ENCODE results near the gene HOXD8. TPM values are rescaled to one million over a fixed set of nuclear protein-coding genes. Genes with fewer than 3 reads are reported as not detected.

Gene HOXD8
- total RNA-seq, 8 experiments from 2014 or later: 18.1 to 45.0 (median 28.9) TPM

GRCh38 chr2:176124947-176125771 lies 4.3 kb upstream of the HOXD8 start:
- H3K27ac ChIP-seq: no peak overlapping the region

GRCh38 chr2:176125772-176126054 lies 3.8 kb upstream of the HOXD8 start:
- WGBS, 10 experiments: 58 to 100% (median 75%) methylated on average over 1 to 5 of the region's 6 CpGs; no CpG with 5 or more reads in 2 of the 10 experiments
- Histone ChIP-seq H3K4me3 (no peak overlapping the region), H3K4me1 (replicated peaks in 1 of 2) (peaks cover 16 to 21% of the 10 kb centered on the region in 2 donors), H3K27ac (no peak overlapping the region)
- in situ Hi-C loops (cut with MboI; ENCODE audit: low pct_unique_long_range_greater_than_20kb in 2 of 9, low sequenced_read_pairs in 9 of 9, unreplicated experiment in 9 of 9): loop anchor here (5.0 to 25.0 kb wide), 14 partner anchors 337 to 1637 kb away; no protein-coding TSS in a partner anchor
- no peak for ATAC-seq (replicated peaks in 6 of 8)

More at GRCh38 chr2:176124947-176125771, 4.3 kb upstream of the HOXD8 start:
- ATAC-seq (replicated peaks in 6 of 8): no peak
- Histone ChIP-seq H3K4me3 (peak overlapping the region in 1 of 5 donors; percentile 93), H3K4me1 (replicated peaks in 1 of 2) (peaks cover 16 to 21% of the 10 kb centered on the region in 2 donors)
- in situ Hi-C loops (cut with MboI; ENCODE audit: low pct_unique_long_range_greater_than_20kb in 2 of 9, low sequenced_read_pairs in 9 of 9, unreplicated experiment in 9 of 9): loop anchor here (5.0 to 25.0 kb wide), 14 partner anchors 337 to 1637 kb away; no protein-coding TSS in a partner anchor
- WGBS, 10 experiments: 61 to 100% (median 91%) methylated on average over 2 to 4 of the region's 9 CpGs; no CpG with 5 or more reads in 6 of the 10 experiments

- H3K27ac ChIP-seq: no peak overlapping the region
- H3K4me3 ChIP-seq: peak overlapping the region; percentile 55 to 99 (median 80)
- ATAC-seq (replicated peaks in 6 of 8): no peak
- in situ Hi-C loops (cut with MboI; ENCODE audit: low pct_unique_long_range_greater_than_20kb in 2 of 9, low sequenced_read_pairs in 9 of 9, unreplicated experiment in 9 of 9): loop anchor here (5.0 to 25.0 kb wide), 14 partner anchors 335 to 1635 kb away; no protein-coding TSS in a partner anchor
- 1 to 17% (median 9%) methylated on average over 10 to 13 of the region's 13 CpGs for WGBS, 10 experiments
- peaks cover 16 to 21% of the 10 kb centered on the region in 2 donors for H3K4me1 ChIP-seq (replicated peaks in 1 of 2)
Measured at GRCh38 chr2:176126929-176127773, 2.4 kb upstream of the HOXD8 start.

- 0 to 88% (median 39%) methylated on average over 1 to 4 of the region's 4 CpGs; no CpG with 5 or more reads in 3 of the 10 experiments for WGBS, 10 experiments
- no peak for ATAC-seq (replicated peaks in 6 of 8)
Measured at GRCh38 chr2:176127774-176128072, 1.8 kb upstream of the HOXD8 start.

DNA sequence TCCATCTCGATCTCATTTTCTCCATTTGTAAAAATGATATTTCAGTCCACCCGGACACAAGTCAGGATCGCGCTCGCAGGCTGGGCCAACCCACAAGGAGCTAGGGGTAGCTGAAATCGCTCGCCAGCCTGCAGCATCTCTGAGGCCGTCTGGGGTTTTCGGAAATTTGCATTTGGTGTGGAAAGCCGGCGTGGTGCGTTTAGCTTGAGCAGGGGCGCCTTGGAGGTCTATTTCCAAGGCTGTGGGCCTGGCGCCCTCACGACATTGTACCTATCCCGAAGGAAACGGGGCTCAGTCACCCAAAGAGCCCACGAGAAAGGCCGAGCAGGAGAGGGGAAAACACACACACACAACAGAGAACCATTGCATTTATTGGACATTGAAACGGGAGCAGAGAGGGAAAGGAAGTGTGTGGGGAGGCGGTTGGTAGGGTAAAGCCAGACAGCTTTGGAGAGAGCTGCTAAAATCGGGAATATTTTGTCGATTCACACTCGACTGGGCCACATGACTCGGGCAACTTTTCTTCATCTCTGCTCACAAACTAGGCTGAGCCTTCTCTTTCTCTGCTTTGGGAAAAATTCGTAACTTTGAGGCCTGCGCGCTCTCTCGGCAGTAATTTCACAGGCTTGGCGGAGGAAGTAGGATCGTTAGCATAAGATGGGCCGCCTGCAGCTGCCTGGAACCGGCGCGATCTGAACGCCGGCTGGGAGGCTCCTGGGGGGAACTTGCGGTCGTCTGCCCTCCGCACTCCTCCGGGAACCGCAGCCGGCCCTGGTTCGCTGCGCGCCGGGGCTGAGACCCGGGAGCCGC lies 1.1 kb upstream of the HOXD8 start:
- Histone ChIP-seq H3K4me3 (peak overlapping the region; percentile 55 to 99 (median 80)), H3K4me1 (replicated peaks in 1 of 2) (peaks cover 19 to 28% of the 10 kb centered on the region in 2 donors), H3K27ac (peak overlapping the region; percentile 94 to 100)
- peak; percentile 2 to 38 (median 17) for ATAC-seq (replicated peaks in 6 of 8)
- 0 to 77% (median 9%) methylated on average over 1 to 19 of the region's 49 CpGs for WGBS, 10 experiments
- in situ Hi-C loops (cut with MboI; ENCODE audit: low pct_unique_long_range_greater_than_20kb in 2 of 9, low sequenced_read_pairs in 9 of 9, unreplicated experiment in 9 of 9): loop anchor here (5.0 to 25.0 kb wide), 14 partner anchors 334 to 1634 kb away; no protein-coding TSS in a partner anchor

More at GRCh38 chr2:176127774-176128072, 1.8 kb upstream of the HOXD8 start:
- Histone ChIP-seq H3K4me1 (replicated peaks in 1 of 2) (peaks cover 16 to 22% of the 10 kb centered on the region in 2 donors), H3K27ac (peak overlapping the region; percentile 94 to 100), H3K4me3 (peak overlapping the region; percentile 55 to 99 (median 80))
- in situ Hi-C loops (cut with MboI; ENCODE audit: low pct_unique_long_range_greater_than_20kb in 2 of 9, low sequenced_read_pairs in 9 of 9, unreplicated experiment in 9 of 9): loop anchor here (5.0 to 25.0 kb wide), 14 partner anchors 335 to 1635 kb away; no protein-coding TSS in a partner anchor

- ATAC-seq (replicated peaks in 6 of 8): peak in 7 of 8 experiments; percentile 29 to 67 (median 42)
- in situ Hi-C loops (cut with MboI; ENCODE audit: low pct_unique_long_range_greater_than_20kb in 2 of 9, low sequenced_read_pairs in 9 of 9, unreplicated experiment in 9 of 9): loop anchor here (5.0 to 25.0 kb wide), 14 partner anchors 333 to 1633 kb away; no protein-coding TSS in a partner anchor
- peaks cover 30 to 35% of the 10 kb centered on the region in 2 donors for H3K4me1 ChIP-seq (replicated peaks in 1 of 2)
- 0% methylated on average over 4 of the region's 43 CpGs; no CpG with 5 or more reads in 9 of the 10 experiments for WGBS, 10 experiments
- peak overlapping the region; percentile 55 to 99 (median 80) for H3K4me3 ChIP-seq
- H3K27ac ChIP-seq: peak overlapping the region; percentile 94 to 100
Measured at GRCh38 chr2:176129813-176130146, 275 bp downstream of the HOXD8 start.

DNA sequence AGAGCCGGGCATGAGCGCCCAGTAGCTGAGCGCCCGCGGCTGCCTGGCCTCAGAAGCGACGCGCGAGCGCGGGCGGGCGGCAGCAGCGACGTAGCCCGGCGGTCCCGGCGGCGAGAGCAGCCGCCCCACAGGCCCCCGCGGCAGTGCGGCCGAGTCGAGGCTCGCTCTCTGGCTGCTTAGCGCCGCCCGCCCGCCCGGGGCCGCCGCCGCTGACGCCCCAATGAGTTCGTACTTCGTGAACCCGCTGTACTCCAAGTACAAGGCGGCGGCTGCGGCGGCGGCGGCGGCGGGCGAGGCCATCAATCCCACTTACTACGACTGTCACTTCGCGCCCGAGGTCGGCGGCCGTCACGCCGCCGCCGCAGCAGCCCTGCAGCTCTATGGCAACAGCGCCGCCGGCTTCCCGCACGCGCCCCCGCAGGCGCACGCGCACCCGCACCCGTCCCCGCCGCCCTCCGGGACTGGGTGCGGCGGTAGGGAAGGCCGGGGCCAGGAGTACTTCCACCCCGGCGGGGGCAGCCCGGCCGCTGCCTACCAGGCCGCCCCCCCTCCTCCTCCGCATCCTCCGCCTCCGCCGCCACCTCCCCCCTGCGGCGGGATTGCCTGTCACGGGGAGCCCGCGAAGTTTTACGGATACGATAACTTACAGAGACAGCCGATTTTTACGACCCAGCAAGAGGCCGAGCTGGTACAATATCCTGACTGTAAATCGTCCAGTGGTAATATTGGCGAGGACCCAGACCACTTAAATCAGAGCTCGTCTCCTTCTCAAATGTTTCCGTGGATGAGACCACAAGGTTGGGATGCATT lies 847 bp downstream of the HOXD8 start:
- peaks cover 36 to 40% of the 10 kb centered on the region in 2 donors for H3K4me1 ChIP-seq (replicated peaks in 1 of 2)
- H3K27ac ChIP-seq: peak overlapping the region; percentile 94 to 100
- WGBS, 10 experiments: 0 to 3% (median 0%) methylated on average over 1 to 5 of the region's 100 CpGs; no CpG with 5 or more reads in 6 of the 10 experiments
- peak overlapping the region; percentile 55 to 99 (median 80) for H3K4me3 ChIP-seq
- in situ Hi-C loops (cut with MboI; ENCODE audit: low pct_unique_long_range_greater_than_20kb in 2 of 9, low sequenced_read_pairs in 9 of 9, unreplicated experiment in 9 of 9): loop anchor here (10.0 to 25.0 kb wide), 9 partner anchors 332 to 1632 kb away; no protein-coding TSS in a partner anchor
- ATAC-seq (replicated peaks in 6 of 8): peak; percentile 39 to 70 (median 64)

DNA sequence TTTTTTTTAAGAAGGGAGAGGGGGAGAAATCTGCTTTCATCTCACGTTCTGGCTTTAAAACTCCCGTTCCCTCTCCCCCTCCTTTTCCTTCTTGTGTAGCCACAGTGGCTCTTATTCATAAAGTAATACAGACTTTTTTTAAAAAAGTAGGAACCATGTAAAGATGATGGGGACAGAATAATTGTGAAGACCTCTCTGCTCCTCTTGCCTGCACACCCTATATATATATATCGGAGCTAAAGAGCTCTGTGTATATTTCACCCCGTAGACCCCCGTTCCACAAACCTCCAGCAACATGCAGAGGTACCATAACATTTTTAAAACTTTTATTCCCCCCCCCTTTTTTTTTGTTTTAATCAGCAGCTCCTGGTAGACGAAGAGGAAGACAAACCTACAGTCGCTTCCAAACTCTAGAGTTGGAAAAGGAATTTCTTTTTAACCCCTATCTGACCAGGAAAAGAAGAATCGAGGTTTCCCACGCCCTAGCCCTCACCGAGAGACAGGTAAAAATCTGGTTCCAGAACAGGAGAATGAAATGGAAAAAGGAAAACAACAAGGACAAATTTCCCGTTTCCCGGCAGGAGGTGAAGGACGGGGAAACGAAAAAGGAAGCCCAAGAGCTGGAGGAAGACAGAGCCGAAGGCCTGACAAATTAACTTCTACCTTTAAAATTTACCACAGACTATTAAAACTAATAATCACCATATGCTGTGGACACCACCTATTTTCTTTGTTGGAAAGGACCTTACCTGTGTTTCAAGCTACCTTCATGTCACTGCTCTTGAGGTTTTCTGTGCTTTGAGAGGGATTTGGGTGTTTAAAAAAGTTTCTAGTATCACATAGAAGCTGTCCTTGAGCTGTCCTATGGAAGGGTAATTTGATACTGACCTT lies 1.7 kb downstream of the HOXD8 start:
- ATAC-seq (replicated peaks in 6 of 8): no peak
- Histone ChIP-seq H3K4me3 (peak overlapping the region; percentile 55 to 99 (median 80)), H3K4me1 (replicated peaks in 1 of 2) (peaks cover 39 to 44% of the 10 kb centered on the region in 2 donors), H3K27ac (peak overlapping the region; percentile 94 to 100)
- WGBS, 10 experiments: 2 to 59% (median 12%) methylated on average over 5 to 14 of the region's 15 CpGs; no CpG with 5 or more reads in 1 of the 10 experiments
- in situ Hi-C loops (cut with MboI; ENCODE audit: low pct_unique_long_range_greater_than_20kb in 2 of 9, low sequenced_read_pairs in 9 of 9, unreplicated experiment in 9 of 9): loop anchor here (10.0 to 25.0 kb wide), 9 partner anchors 331 to 1631 kb away; no protein-coding TSS in a partner anchor

DNA sequence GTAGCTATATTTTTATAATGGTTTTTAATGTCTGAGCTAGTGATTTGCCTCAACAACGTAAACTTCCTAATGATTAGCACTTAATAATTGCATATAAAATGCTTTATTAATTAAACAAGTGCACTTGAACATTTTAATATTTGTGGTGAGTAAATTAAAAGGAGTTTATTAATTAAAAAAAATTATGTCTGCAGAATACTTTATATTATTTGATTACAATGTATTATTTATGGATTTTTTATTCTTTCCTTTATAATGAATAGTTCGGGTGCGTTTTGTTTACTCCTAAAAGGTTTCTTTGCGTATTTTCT lies 2.3 kb downstream of the HOXD8 start:
- WGBS, 10 experiments: 0 to 95% (median 23%) methylated on average over 1 to 4 of the region's 4 CpGs; no CpG with 5 or more reads in 1 of the 10 experiments
- in situ Hi-C loops (cut with MboI; ENCODE audit: low pct_unique_long_range_greater_than_20kb in 2 of 9, low sequenced_read_pairs in 9 of 9, unreplicated experiment in 9 of 9): loop anchor here (10.0 to 25.0 kb wide), 9 partner anchors 330 to 1630 kb away; no protein-coding TSS in a partner anchor
- H3K27ac ChIP-seq: peak overlapping the region; percentile 94 to 100
- no peak for ATAC-seq (replicated peaks in 6 of 8)
- peaks cover 38 to 44% of the 10 kb centered on the region in 2 donors for H3K4me1 ChIP-seq (replicated peaks in 1 of 2)
- H3K4me3 ChIP-seq: peak overlapping the region; percentile 55 to 99 (median 80)

GRCh38 chr2:176132205-176133171 lies 3.0 kb downstream of the HOXD8 start:
- in situ Hi-C loops (cut with MboI; ENCODE audit: low pct_unique_long_range_greater_than_20kb in 2 of 9, low sequenced_read_pairs in 9 of 9, unreplicated experiment in 9 of 9): loop anchor here (10.0 to 25.0 kb wide), 9 partner anchors 330 to 1630 kb away; no protein-coding TSS in a partner anchor
- Histone ChIP-seq H3K4me1 (replicated peaks in 1 of 2) (peaks cover 32 to 41% of the 10 kb centered on the region in 2 donors), H3K4me3 (peak overlapping the region; percentile 55 to 99 (median 80)), H3K27ac (peak overlapping the region; percentile 94 to 100)
- 0 to 96% (median 8%) methylated on average over 6 to 27 of the region's 33 CpGs for WGBS, 10 experiments
- ATAC-seq (replicated peaks in 6 of 8): no peak

All from motor neuron (in vitro differentiated cells).